K562 (cell line): ENCODE results near the gene PIGT. TPM values are rescaled to one million over a fixed set of nuclear protein-coding genes. Genes with fewer than 3 reads are reported as not detected.
A peak's percentile ranks its signal among the peaks of the same experiment; 100 is the strongest.

Experiments
- ARNT ChIP-seq, 2 experiments: fragments of 450-650 bp; IDR thresholded peaks; 2 replicates each; pipeline ENCODE4 v1.6.1; 2016; ENCODE audit warnings: mild to moderate bottlenecking in 1 of 2
- CHD1 ChIP-seq: fragments of 200-600 bp; sonication (generic); IDR thresholded peaks from one replicate; pipeline ENCODE4 v1.6.1; 2012; ENCODE audit warnings: mild to moderate bottlenecking, moderate library complexity, low read length, inconsistent platforms
- CREM ChIP-seq: IDR thresholded peaks from 2 replicates; pipeline ENCODE4 v1.6.1; 2014; ENCODE audit warnings: antibody characterized with exemption, low read depth
- DACH1 ChIP-seq: fragments of 450-650 bp; IDR thresholded peaks from 2 replicates; pipeline ENCODE4 v1.6.1; 2018; ENCODE audit not compliant: partially characterized antibody
- ESRRA ChIP-seq: fragments of 450-650 bp; IDR thresholded peaks from 2 replicates; pipeline ENCODE4 v1.6.1; 2014; ENCODE audit warnings: low read depth, mild to moderate bottlenecking, moderate library complexity, borderline replicate concordance
- MAFG ChIP-seq: fragments of 450-650 bp; conservative IDR thresholded peaks from 2 replicates; pipeline ENCODE4 v1.6.1; 2016; ENCODE audit warnings: missing genetic modification characterization, missing compliant biosample characterization
- MBD1 ChIP-seq: fragments of 250-450 bp; sonication (Bioruptor Pico); IDR thresholded peaks from 2 replicates; pipeline ENCODE4 v1.8.0; 2022; ENCODE audit warnings: inconsistent platforms
- MCM5 ChIP-seq: fragments of 450-650 bp; IDR thresholded peaks from 2 replicates; pipeline ENCODE4 v1.6.1; 2016; ENCODE audit warnings: low read depth
- MEF2D ChIP-seq: conservative IDR thresholded peaks from 2 replicates; pipeline ENCODE4 v1.6.1; 2016; ENCODE audit warnings: low read depth, missing genetic modification characterization, missing compliant biosample characterization
- MTA3 ChIP-seq: fragments of 450-650 bp; formaldehyde crosslinking; IDR thresholded peaks from 2 replicates; pipeline ENCODE4 v1.6.1; 2017; ENCODE audit warnings: mild to moderate bottlenecking, borderline replicate concordance
- NFXL1 ChIP-seq: fragments of 450-650 bp; formaldehyde crosslinking; IDR thresholded peaks from 2 replicates; pipeline ENCODE4 v1.4.0; 2021; ENCODE audit warnings: mild to moderate bottlenecking
- OTX1 ChIP-seq: fragments of 450-650 bp; formaldehyde crosslinking; IDR thresholded peaks from 2 replicates; pipeline ENCODE4 v1.4.0; 2022; ENCODE audit warnings: mild to moderate bottlenecking
- SAFB2 ChIP-seq: fragments of 200-400 bp; formaldehyde crosslinking; IDR thresholded peaks from 2 replicates; pipeline ENCODE4 v1.6.1; 2018; ENCODE audit warnings: borderline replicate concordance, low read length, low read depth, moderate library complexity; ENCODE audit not compliant: severe bottlenecking
- SMAD4 ChIP-seq: fragments of 250-450 bp; sonication (Bioruptor Pico); conservative IDR thresholded peaks from 2 replicates; pipeline ENCODE4 v1.8.0; 2021; ENCODE audit warnings: inconsistent platforms, mild to moderate bottlenecking, moderate library complexity
- SNRNP70 ChIP-seq: fragments of 200-400 bp; formaldehyde crosslinking; optimal IDR thresholded peaks from 2 replicates; pipeline ENCODE3; 2017; ENCODE audit warnings: low read depth, low read length
- SP2 ChIP-seq: IDR thresholded peaks from 2 replicates; pipeline ENCODE4 v1.6.1; 2011; ENCODE audit warnings: mild to moderate bottlenecking, low read depth, low read length, moderate library complexity; ENCODE audit not compliant: poor library complexity, severe bottlenecking; ENCODE audit errors: extremely low read depth
- ZBTB17 ChIP-seq: fragments of 450-650 bp; formaldehyde crosslinking; IDR thresholded peaks from 2 replicates; pipeline ENCODE4 v1.4.0; 2020; ENCODE audit warnings: mild to moderate bottlenecking
- ZNF140 ChIP-seq: fragments of 250-450 bp; sonication (Bioruptor Pico); IDR thresholded peaks from 2 replicates; pipeline ENCODE4 v1.8.0; 2021; ENCODE audit warnings: moderate library complexity, mild to moderate bottlenecking, inconsistent platforms
- ZNF324 ChIP-seq: fragments of 250-450 bp; sonication (Bioruptor Pico); IDR thresholded peaks from 2 replicates; pipeline ENCODE4 v1.4.0; 2020; ENCODE audit warnings: mild to moderate bottlenecking
- ZNF77 ChIP-seq: fragments of 250-450 bp; sonication (Bioruptor Pico); IDR thresholded peaks from 2 replicates; pipeline ENCODE4 v1.5.0; 2020
- polyA plus RNA-seq, 8 experiments: library from polyadenylated mRNA; depleted of rRNA in 4 of 8; stranded (reverse) in 5 of 8; unstranded in 3 of 8; fragments of >200 nt; fragmentation: Nextera tagmentation in 2 of 8; fragmentation: Illumina TruSeq in 1 of 8; extraction: Ambion mirVana in 2 of 8; extraction: Trizol in 1 of 8; gene quantifications; 2 replicates each; pipeline versions ENCODE4 v1.2.1 to v1.2.3, GENCODE V29; 2011 to 2014; ENCODE audit warnings: inconsistent platforms in 1 of 8, missing spikeins in 1 of 8
- total RNA-seq, 7 experiments: library from RNA; depleted of rRNA in 6 of 7; stranded (reverse); fragments of >200 nt in 6 of 7; fragmentation: Illumina TruSeq in 2 of 7; extraction: Trizol in 2 of 7; gene quantifications; 2 replicates each; pipeline versions ENCODE4 v1.2.1 to v1.2.3, GENCODE V29; 2011 to 2021; ENCODE audit warnings: low replicate concordance in 1 of 7
- TF ChIP-seq, protein P1 (sequence below), 3 experiments: IDR thresholded peaks in 2 of 3; conservative IDR thresholded peaks in 1 of 3; 2 replicates each; pipeline ENCODE4 v1.5.1; 2011 to 2012; ENCODE audit warnings: low read length in 3 of 3, mild to moderate bottlenecking in 3 of 3, control low read depth in 2 of 3, improper control_type of control experiment in 1 of 3, inconsistent platforms in 1 of 3, low read depth in 1 of 3, mixed read lengths in 1 of 3, moderate library complexity in 1 of 3; ENCODE audit not compliant: insufficient read depth in 2 of 3

The PIGT gene
- total and polyA plus RNA-seq, 9 of the 15 experiments (the other 6 are each of a cell fraction or from before 2014, with no cell fraction given), result 14.6 to 108 (median 46.9) TPM

GRCh38 chr20:45427236-45428149 is 11.6 kb downstream of the PIGT start (continued):
- TF ChIP-seq SMAD4 (CRISPR knock-in tag), result peak; percentile 34; the same call in 1 of the 2 replicates
- no peak for TF ChIP-seq ZBTB17 (CRISPR knock-in tag)
- TF ChIP-seq ESRRA, result no peak
- no peak for TF ChIP-seq SP2
- TF ChIP-seq ARNT (IDR thresholded peaks at IDR 0.05), result no peak
- peak; percentile 40 for TF ChIP-seq CREM
- TF ChIP-seq ZNF324 (CRISPR knock-in tag), result no peak
- TF ChIP-seq ZNF77 (CRISPR knock-in tag), result no peak
- TF ChIP-seq, protein P1, sequence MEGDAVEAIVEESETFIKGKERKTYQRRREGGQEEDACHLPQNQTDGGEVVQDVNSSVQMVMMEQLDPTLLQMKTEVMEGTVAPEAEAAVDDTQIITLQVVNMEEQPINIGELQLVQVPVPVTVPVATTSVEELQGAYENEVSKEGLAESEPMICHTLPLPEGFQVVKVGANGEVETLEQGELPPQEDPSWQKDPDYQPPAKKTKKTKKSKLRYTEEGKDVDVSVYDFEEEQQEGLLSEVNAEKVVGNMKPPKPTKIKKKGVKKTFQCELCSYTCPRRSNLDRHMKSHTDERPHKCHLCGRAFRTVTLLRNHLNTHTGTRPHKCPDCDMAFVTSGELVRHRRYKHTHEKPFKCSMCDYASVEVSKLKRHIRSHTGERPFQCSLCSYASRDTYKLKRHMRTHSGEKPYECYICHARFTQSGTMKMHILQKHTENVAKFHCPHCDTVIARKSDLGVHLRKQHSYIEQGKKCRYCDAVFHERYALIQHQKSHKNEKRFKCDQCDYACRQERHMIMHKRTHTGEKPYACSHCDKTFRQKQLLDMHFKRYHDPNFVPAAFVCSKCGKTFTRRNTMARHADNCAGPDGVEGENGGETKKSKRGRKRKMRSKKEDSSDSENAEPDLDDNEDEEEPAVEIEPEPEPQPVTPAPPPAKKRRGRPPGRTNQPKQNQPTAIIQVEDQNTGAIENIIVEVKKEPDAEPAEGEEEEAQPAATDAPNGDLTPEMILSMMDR (IDR thresholded peaks at IDR 0.05 in 2 of 3, conservative IDR thresholded peaks at IDR 0.05 in 1 of 3; ENCODE audit: insufficient read depth in 2 of 3, low read depth in 1 of 3, low read length in 3 of 3), result peak; percentile 32 to 49 (median 35); a peak in 4 of 6 replicates
- no peak for TF ChIP-seq NFXL1
- TF ChIP-seq MCM5, result no peak
- no peak for TF ChIP-seq CHD1
- no peak for TF ChIP-seq MBD1
- no peak for TF ChIP-seq MEF2D (tag)
- no peak for TF ChIP-seq SAFB2
- peak; percentile 90 for TF ChIP-seq DACH1
- no peak for TF ChIP-seq ZNF140 (CRISPR knock-in tag)
- TF ChIP-seq MTA3, result peak; percentile 17; the same call in 1 of the 2 replicates
- TF ChIP-seq SNRNP70, result no peak
- TF ChIP-seq OTX1 (CRISPR knock-in tag), result no peak
- TF ChIP-seq MAFG (tag), result peak; percentile 54
